AG04450 (cell line): ENCODE results near the gene AMBRA1. TPM values are rescaled to one million over a fixed set of nuclear protein-coding genes. Genes with fewer than 3 reads are reported as not detected.
A peak's percentile ranks its signal among the peaks of the same experiment; 100 is the strongest.

ENCODE experiments used
- CTCF ChIA-PET: fragments of 300-600, 350-600 bp; formaldehyde crosslinking; extraction: SDS; loops from one replicate; lab custom pipeline; 2022; ENCODE audit warnings: antibody characterized with exemption, inconsistent platforms; lab: Charles Lee
- POLR2A ChIA-PET: fragments of 350-600 bp; formaldehyde crosslinking; extraction: SDS; loops from one replicate; lab custom pipeline; 2021; ENCODE audit warnings: antibody characterized with exemption, inconsistent platforms; lab: Yijun Ruan, JAX
- DNase-seq: peaks from one replicate; pipeline ENCODE4 v3.0.0-alpha.2; 2011; ENCODE audit warnings: low read depth, low spot score
- H3K27ac ChIP-seq: one replicate; pipeline ENCODE4 v1.5.1; 2012; ENCODE audit warnings: low read depth, low read length, control low read depth
- H3K27me3 ChIP-seq: one replicate; pipeline ENCODE4 v1.6.0; 2012; ENCODE audit warnings: low read length; ENCODE audit not compliant: control insufficient read depth, insufficient read depth
- H3K4me3 ChIP-seq: 2 replicates; pipeline ENCODE4 v1.5.1; 2011; ENCODE audit warnings: mild to moderate bottlenecking, low read depth, low read length, control low read depth
- H3K9me3 ChIP-seq: 2 replicates; pipeline ENCODE4 v1.5.1; 2012; ENCODE audit warnings: low read length; ENCODE audit not compliant: control insufficient read depth, insufficient read depth
- polyA plus RNA-seq: library from polyadenylated mRNA; depleted of rRNA; stranded (reverse); fragments of >200 nt; gene quantifications from 2 replicates; pipeline ENCODE4 v1.2.3, GENCODE V29; 2011
- TF ChIP-seq, protein P1 (sequence below): IDR thresholded peaks from 2 replicates; pipeline ENCODE4 v1.5.1; 2011; ENCODE audit warnings: low read depth, low read length, control low read depth, inconsistent platforms

AMBRA1 gene
- polyA plus RNA-seq, 1 experiment, result 12.8 TPM

DNA sequence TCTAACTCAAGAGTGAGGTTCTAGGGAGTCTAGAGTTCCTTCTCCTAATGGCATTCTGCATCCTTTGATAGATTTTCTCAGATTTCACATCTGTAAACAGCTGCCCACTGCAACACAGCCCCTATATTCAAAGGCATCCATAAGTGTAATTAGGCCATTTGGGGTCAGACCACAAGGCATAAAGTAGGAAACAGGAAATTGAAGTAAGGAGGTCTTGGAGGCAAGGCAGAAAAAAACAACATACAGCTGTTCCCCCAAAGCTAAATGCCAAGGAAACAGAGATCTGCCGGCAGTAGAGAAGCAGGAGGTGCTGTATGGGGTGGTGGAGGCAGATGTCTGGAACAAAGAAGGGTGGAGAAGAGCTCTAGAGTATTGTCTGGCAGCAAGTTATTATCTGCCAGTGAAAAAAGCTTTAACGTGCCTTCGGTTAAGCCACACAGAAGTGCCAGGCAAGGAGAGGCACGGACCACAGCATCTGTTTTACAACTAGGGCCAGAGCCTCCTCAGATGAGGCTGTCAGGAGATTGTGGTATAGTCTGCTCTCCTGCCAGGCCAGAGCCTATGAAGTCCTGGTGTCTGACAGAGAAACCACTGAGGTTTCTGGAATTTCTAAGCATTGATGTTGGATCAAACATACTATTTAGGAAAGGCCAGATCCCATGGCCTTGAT, 102.0 kb downstream of the AMBRA1 start:
- ChIA-PET CTCF (interaction anchor here (0.7 to 4.9 kb wide), 7 partner anchors 8 to 127 kb away, joined by 3 to 37 read pairs (median 23); partner anchors contain the start of gene ATG13), POLR2A (interaction anchor here (0.6 to 1.0 kb wide), 3 partner anchors 14 to 972 kb away, joined by 3 read pairs; no protein-coding TSS in a partner anchor)
- H3K9me3 ChIP-seq, result no peaks in the 10 kb centered on the region
- no peak overlapping the region for H3K4me3 ChIP-seq
- DNase-seq, result no peak
- TF ChIP-seq, protein P1, sequence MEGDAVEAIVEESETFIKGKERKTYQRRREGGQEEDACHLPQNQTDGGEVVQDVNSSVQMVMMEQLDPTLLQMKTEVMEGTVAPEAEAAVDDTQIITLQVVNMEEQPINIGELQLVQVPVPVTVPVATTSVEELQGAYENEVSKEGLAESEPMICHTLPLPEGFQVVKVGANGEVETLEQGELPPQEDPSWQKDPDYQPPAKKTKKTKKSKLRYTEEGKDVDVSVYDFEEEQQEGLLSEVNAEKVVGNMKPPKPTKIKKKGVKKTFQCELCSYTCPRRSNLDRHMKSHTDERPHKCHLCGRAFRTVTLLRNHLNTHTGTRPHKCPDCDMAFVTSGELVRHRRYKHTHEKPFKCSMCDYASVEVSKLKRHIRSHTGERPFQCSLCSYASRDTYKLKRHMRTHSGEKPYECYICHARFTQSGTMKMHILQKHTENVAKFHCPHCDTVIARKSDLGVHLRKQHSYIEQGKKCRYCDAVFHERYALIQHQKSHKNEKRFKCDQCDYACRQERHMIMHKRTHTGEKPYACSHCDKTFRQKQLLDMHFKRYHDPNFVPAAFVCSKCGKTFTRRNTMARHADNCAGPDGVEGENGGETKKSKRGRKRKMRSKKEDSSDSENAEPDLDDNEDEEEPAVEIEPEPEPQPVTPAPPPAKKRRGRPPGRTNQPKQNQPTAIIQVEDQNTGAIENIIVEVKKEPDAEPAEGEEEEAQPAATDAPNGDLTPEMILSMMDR, result no peak
- no peaks in the 10 kb centered on the region for H3K27me3 ChIP-seq
- H3K27ac ChIP-seq, result peak overlapping the region; percentile 22

DNA sequence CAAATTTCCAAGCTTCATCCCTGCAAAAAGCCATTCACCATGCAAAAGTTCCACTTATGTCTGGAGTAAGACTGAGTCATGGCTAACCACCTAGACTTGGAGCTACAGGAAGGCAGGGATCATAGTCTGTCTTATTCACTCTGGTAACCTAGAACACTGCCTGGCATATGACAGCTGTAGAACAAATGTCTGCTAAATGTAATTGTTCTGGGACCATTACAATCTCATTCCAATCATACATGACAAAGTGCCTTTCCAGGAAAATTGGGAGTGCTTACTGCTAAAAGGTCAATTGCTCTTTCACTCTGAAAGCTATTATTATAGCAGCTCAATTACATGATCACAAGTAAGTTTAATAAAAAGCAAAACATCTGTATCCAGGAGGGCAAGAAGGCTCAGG, 103.2 kb downstream of the AMBRA1 start:
- ChIA-PET POLR2A (no interaction called here), CTCF (interaction anchor here (0.6 to 4.9 kb wide), 29 partner anchors 9 to 204 kb away, joined by 3 to 37 read pairs (median 5); partner anchors contain the start of gene ATG13)
- Histone ChIP-seq H3K27ac (no peak overlapping the region), H3K9me3 (no peaks in the 10 kb centered on the region), H3K27me3 (no peaks in the 10 kb centered on the region), H3K4me3 (no peak overlapping the region)
- TF ChIP-seq, protein P1, result no peak
- no peak for DNase-seq

DNA sequence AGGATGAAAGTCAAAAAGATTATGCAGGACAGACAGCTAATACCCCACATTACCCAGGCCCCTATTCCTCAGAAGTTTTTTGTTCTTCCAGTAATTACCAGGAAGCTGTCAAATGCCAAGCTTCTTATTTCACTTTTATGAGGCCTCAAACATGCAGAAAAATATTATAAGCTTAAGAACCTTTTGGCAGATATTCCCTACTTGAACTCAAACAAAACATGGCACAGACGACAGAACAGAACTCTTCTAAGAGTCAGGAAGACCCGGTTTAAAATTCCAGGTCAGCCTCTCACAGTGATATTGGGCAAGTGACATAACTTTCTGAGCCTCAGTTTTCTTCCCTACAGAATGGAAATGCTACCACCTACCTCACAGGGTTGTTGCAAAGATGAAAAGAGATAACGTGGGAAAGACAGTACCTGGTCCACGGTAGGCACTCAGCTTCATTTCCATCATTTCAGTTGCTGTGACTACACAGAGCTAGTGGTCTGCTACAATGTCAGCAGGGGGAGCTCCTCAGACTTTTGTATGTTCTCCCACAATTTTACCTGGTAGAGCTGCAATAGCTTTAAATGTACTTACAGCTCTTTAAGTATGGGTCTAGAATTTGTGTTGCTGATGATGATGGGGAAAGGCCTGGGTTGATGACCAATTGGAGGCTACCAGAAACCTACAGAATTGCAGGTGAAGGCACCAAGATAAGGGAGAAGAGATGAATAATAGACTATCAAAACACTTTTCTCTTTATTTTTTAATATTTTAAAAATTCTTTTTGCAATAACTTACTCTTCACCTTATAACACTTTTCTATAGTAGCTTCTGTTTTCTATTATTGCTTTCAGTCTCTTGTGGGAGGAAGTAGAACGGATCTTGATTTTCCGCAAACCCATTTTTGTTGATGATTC, 103.9 kb downstream of the AMBRA1 start:
- Histone ChIP-seq H3K9me3 (no peaks in the 10 kb centered on the region), H3K4me3 (no peak overlapping the region), H3K27me3 (no peaks in the 10 kb centered on the region), H3K27ac (no peak overlapping the region)
- DNase-seq, result peak; percentile 20
- CTCF ChIA-PET, result interaction anchor here (0.6 to 4.9 kb wide), 39 partner anchors 8 to 398 kb away, joined by 3 to 37 read pairs (median 4); partner anchors contain the start of gene ATG13
- POLR2A ChIA-PET, result interaction anchor here (0.5 kb wide), 1 partner anchor 56 kb away, joined by 3 read pairs; no protein-coding TSS in a partner anchor
- TF ChIP-seq, protein P1, result peak; percentile 80

DNA sequence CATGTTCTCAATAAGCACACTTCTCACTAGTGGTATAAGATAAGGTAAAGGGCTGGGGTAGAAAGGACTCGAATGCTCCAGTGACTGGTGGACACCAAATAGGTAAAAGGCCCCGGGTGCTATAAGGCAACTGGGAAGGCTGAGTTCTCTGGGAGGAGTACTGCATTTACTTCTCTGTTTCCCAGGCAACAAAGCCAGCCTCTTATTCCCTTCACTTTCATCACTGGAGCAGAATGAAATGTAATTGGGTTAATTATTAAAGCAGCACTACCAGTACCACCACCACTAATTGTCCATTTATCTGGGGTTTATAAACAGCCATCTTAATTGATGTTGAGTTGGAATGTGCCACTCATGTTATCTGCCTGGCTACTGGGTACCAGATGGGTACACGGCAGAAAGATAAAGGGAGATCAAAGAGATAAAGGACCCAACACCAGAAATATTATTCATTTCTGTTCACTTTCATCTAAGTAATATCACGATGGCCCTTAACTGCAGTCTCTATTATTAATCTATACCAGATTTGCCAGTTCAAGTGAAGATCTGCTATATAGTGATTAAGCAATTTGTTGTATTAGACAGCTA, 107.9 kb downstream of the AMBRA1 start:
- POLR2A ChIA-PET, result no interaction called here
- CTCF ChIA-PET, result no interaction called here
- TF ChIP-seq, protein P1, result no peak
- Histone ChIP-seq H3K27ac (no peak overlapping the region), H3K4me3 (no peak overlapping the region), H3K9me3 (no peaks in the 10 kb centered on the region), H3K27me3 (no peaks in the 10 kb centered on the region)
- DNase-seq, result no peak
